Gastroesophageal sphincter (tissue), 3 donors: ENCODE data around the gene TRMT5.

Source experiments
- EP300 ChIP-seq: sonication (generic); formaldehyde crosslinking; IDR thresholded peaks from one replicate; pipeline ENCODE4 v1.6.1; 2017; ENCODE audit warnings: antibody characterized with exemption, mild to moderate bottlenecking
- POLR2A ChIP-seq, 2 donors: fragments of 450-650 bp; IDR thresholded peaks; one replicate each; pipeline ENCODE4 v1.6.1; 2017; ENCODE audit warnings: antibody characterized with exemption in 2 of 2, mild to moderate bottlenecking in 2 of 2, moderate library complexity in 1 of 2
- POLR2AphosphoS5 ChIP-seq: sonication (generic); formaldehyde crosslinking; IDR thresholded peaks from one replicate; pipeline ENCODE4 v1.6.1; 2017; ENCODE audit warnings: antibody characterized with exemption
- TF ChIP-seq, protein P1 (sequence below), 4 experiments: fragments of 200-600 bp in 2 of 4; fragments of 450-650 bp in 2 of 4; sonication (generic) in 1 of 4; IDR thresholded peaks; one replicate each; pipeline ENCODE4 v1.5.1; 2017 to 2019; ENCODE audit warnings: antibody characterized with exemption in 4 of 4, mild to moderate bottlenecking in 2 of 4, moderate library complexity in 2 of 4

DNA sequence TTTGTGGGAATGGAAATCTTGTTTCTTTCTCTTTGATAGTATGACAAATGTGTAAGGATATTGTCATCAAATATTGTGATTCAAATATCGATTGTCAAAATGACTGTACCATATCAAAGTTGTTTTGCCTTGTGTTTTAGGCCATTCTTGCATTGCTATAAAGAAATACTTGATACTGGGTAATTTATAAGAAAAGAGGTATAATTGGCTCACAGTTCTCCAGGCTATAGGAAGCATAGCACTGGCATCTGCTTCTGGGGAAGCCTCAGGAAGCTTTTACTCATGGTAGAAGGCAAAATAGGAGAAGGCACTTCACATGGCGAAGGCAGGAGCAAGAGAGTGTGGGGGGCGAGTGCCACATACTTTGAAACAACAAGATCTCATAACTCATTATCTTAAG, 7.8 kb downstream of the TRMT5 start:
- TF ChIP-seq EP300 (no peak), POLR2A (IDR thresholded peaks at IDR 0.05) (no peak), POLR2AphosphoS5 (no peak)
- TF ChIP-seq, protein P1, sequence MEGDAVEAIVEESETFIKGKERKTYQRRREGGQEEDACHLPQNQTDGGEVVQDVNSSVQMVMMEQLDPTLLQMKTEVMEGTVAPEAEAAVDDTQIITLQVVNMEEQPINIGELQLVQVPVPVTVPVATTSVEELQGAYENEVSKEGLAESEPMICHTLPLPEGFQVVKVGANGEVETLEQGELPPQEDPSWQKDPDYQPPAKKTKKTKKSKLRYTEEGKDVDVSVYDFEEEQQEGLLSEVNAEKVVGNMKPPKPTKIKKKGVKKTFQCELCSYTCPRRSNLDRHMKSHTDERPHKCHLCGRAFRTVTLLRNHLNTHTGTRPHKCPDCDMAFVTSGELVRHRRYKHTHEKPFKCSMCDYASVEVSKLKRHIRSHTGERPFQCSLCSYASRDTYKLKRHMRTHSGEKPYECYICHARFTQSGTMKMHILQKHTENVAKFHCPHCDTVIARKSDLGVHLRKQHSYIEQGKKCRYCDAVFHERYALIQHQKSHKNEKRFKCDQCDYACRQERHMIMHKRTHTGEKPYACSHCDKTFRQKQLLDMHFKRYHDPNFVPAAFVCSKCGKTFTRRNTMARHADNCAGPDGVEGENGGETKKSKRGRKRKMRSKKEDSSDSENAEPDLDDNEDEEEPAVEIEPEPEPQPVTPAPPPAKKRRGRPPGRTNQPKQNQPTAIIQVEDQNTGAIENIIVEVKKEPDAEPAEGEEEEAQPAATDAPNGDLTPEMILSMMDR (IDR thresholded peaks at IDR 0.05) = no peak
